Sigmoid colon (tissue), 4 donors: ENCODE data around the gene HARS1.

Experiments
- EP300 ChIP-seq, 4 donors: sonication (generic); formaldehyde crosslinking; IDR thresholded peaks; one replicate each; pipeline ENCODE4 v1.6.1; 2017; ENCODE audit warnings: antibody characterized with exemption in 4 of 4
- TF ChIP-seq, protein P1 (sequence below), 4 experiments: fragments of 450-650 bp in 3 of 4; fragments of 200-600 bp in 1 of 4; IDR thresholded peaks; one replicate each; pipeline ENCODE4 v1.5.1; 2016 to 2019; ENCODE audit warnings: antibody characterized with exemption in 4 of 4, mild to moderate bottlenecking in 3 of 4, moderate library complexity in 2 of 4

DNA sequence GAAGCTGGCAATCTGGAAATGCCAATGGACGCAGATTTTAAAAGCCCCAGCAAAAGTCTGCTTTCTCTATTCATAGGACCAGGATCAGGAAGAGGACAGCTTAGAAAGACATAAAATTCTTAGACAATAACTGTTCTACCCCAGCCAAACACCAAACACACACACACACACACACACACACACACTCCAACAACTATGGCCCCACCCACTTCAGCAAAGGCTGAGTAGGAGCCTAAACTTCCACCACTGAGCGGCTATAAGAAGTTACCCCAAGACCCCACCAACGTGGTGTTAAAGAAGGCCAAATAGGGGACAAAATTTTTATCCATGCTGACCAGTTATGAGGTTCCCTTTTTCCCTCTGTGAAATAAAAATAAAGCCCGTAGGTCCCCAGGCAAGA is 41.9 kb upstream of the HARS1 start:
- TF ChIP-seq, protein P1, sequence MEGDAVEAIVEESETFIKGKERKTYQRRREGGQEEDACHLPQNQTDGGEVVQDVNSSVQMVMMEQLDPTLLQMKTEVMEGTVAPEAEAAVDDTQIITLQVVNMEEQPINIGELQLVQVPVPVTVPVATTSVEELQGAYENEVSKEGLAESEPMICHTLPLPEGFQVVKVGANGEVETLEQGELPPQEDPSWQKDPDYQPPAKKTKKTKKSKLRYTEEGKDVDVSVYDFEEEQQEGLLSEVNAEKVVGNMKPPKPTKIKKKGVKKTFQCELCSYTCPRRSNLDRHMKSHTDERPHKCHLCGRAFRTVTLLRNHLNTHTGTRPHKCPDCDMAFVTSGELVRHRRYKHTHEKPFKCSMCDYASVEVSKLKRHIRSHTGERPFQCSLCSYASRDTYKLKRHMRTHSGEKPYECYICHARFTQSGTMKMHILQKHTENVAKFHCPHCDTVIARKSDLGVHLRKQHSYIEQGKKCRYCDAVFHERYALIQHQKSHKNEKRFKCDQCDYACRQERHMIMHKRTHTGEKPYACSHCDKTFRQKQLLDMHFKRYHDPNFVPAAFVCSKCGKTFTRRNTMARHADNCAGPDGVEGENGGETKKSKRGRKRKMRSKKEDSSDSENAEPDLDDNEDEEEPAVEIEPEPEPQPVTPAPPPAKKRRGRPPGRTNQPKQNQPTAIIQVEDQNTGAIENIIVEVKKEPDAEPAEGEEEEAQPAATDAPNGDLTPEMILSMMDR (IDR thresholded peaks at IDR 0.05) = no peak
- TF ChIP-seq EP300 (IDR thresholded peaks at IDR 0.05) = no peak
